ENCODE measurements around the gene LRPAP1. TPM values are rescaled to one million over a fixed set of nuclear protein-coding genes. Genes with fewer than 3 reads are reported as not detected.
"Not testable (repeated sequence)": the region's sequence is repeated elsewhere in the genome, so short reads cannot be mapped to it uniquely, and the experiment has no call there.

LRPAP1 gene
- total RNA-seq, 1 donor from 2014 or later, result 88.1 TPM

DNA sequence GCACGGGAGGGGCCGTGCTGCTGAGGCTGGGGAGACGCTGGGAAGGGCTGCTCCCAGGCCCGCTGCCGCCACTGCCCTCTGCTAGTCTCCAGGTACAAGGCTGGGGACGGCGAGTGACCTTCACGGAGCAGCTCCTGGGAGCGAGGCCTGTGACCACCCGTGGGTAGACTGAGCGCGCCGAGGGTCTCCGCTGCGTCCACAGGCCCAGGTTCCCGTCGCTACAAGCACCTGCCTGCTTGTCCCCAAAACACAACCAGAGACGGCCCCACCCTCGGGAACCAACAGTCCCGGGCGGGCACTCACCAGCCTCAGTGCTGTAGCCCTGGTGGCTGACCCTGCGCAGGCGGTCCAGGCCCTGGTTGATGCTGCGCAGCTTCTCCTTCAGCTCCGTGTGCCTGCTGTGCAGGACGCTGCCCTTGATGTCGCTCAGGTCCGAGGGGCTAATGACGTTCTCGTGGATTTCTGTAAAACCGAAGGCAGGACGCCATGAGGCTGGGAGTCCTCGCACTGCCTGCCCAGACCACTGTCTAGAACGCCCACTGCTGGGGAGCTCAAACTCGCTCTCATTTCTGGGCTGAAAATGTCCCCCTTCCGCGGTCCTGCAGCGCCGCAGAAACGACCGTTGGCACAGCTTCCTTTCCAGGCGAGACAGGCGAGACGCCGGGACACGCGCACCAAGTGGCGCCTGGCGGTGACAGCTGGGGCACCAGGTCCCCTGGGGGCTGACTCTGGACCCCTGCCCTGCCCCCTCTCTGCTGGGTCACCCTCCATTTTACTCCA lies 14.3 kb downstream of the LRPAP1 start:
- no peaks in the 10 kb centered on the region for H3K27me3 Mint-ChIP-seq (ENCODE audit: insufficient read depth)
- intact Hi-C loops (cut with micrococcal nuclease), result no loop called here
- no peak overlapping the region for H3K4me3 Mint-ChIP-seq
- peaks cover 30% of the 10 kb centered on the region for H3K36me3 Mint-ChIP-seq (ENCODE audit: low read depth)
- no peaks in the 10 kb centered on the region for H3K4me1 Mint-ChIP-seq (ENCODE audit: low read depth)
- no peak for DNase-seq (ENCODE audit: low spot score)
- no peaks in the 10 kb centered on the region for H3K9me3 Mint-ChIP-seq
- H3K27ac Mint-ChIP-seq, result no peak overlapping the region

DNA sequence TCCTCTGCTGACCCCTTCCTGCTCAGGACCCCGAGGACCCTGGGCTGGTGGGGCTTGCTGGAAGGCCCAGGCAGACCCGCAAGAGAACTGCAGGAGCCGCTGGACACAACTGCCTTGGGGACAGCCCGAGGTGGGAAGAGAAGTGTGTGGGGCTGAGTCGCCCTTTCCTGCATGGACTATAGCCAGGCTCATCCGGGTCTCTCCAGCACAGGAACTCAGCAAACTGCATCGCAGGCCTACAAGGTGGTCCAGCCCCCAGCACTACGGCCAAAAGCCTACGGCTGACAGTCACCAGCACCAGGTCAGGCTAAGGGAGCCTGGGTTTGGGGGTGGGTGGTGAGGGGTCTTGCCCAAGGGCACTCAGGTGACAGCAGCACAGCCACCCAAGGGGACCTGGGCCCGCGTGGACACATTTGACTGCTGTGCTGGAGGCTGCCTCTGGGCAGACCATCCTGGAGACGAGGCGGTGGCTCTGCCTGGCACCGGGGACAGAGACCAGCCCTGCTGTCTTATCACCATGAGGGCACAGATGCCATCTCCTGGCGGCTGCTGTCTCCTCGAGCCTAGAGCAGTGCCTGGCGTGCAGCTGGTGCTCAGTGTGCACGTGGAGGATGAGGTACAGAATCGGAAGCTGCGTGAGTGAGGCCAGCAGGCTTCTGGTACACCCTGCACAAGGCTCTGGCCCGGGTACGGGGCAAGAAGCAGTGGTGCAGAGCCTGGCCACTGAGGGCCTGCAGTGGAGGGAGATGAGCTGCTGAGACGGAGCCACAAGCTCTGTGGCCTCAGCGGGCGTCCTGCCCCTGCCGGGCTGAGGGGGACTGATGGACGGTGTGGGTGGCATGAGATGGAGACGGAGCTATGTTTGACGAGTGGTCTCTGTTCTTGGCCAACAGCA lies 15.1 kb downstream of the LRPAP1 start:
- H3K4me1 Mint-ChIP-seq (ENCODE audit: low read depth), result no peaks in the 10 kb centered on the region
- peaks cover 37% of the 10 kb centered on the region for H3K36me3 Mint-ChIP-seq (ENCODE audit: low read depth)
- no peaks in the 10 kb centered on the region for H3K27me3 Mint-ChIP-seq (ENCODE audit: insufficient read depth)
- intact Hi-C loops (cut with micrococcal nuclease), result no loop called here
- no peaks in the 10 kb centered on the region for H3K9me3 Mint-ChIP-seq
- H3K27ac Mint-ChIP-seq, result no peak overlapping the region
- no peak overlapping the region for H3K4me3 Mint-ChIP-seq
- no peak for DNase-seq (ENCODE audit: low spot score)

DNA sequence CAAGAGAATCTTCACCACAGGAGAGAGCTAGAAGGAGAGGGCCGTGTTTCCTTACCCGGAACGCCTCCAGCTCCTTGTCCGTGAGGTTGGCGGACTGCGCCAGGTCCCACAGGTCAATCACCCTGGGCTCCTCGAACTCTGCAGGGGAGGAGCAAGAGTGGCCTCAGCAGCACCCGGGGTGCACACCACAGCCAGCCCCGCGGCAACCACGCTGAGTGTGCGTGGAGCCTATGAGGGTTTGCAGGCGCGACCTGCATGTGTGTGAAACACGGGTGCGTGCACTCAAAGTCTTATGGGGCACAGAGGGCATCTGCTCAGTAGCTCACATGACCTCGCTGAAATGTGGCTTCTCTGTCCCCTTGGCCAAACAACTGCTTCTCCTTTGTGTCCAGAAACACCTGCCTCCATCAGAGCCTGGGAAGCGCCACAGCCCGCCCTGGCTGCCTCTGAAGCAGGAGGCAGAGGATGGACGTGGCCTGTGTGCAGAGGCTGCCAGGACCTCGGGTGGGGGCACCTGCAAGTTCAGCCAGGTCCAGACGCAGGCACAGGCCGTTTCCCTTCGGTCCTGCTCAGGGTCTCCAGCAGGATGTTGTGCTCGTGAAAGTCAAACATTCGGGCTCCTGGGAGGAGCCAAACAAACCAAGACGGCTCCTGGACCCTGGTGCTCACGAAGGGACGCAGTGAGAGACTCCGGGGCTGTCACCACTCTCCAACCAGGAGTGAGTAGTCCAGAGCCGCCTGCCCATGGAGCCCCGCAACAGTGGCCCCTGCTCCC lies 16.0 kb downstream of the LRPAP1 start:
- peaks cover 36% of the 10 kb centered on the region for H3K36me3 Mint-ChIP-seq (ENCODE audit: low read depth)
- H3K4me3 Mint-ChIP-seq, result no peak overlapping the region
- no peaks in the 10 kb centered on the region for H3K4me1 Mint-ChIP-seq (ENCODE audit: low read depth)
- intact Hi-C loops (cut with micrococcal nuclease), result no loop called here
- peaks cover under 1% of the 10 kb centered on the region for H3K9me3 Mint-ChIP-seq
- no peak overlapping the region for H3K27ac Mint-ChIP-seq
- no peaks in the 10 kb centered on the region for H3K27me3 Mint-ChIP-seq (ENCODE audit: insufficient read depth)
- DNase-seq (ENCODE audit: low spot score), result no peak

DNA sequence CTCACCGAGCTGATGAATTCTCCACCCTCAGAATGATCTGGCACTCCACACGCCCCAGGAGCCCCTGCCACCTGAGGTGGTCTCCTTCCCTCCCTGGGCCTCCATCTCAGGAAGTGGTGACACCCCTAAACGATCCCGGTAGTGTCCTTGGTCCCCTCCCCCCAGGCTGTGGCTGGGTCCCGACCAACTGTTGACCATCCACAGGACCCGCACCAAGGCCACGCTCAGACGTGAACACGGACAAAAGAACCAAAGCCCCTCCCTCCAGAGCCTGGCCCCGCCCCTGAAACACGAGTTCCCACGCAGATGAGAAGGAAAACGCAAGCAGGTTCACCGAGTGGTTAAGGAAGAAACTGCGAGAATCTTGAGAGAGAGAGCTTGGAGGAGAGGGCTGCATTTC lies 16.6 kb downstream of the LRPAP1 start:
- Mint-ChIP-seq H3K4me1 (ENCODE audit: low read depth) (no peaks in the 10 kb centered on the region), H3K4me3 (no peak overlapping the region), H3K36me3 (ENCODE audit: low read depth) (peaks cover 42% of the 10 kb centered on the region), H3K27ac (no peak overlapping the region), H3K27me3 (ENCODE audit: insufficient read depth) (no peaks in the 10 kb centered on the region), H3K9me3 (peaks cover 6% of the 10 kb centered on the region)
- DNase-seq (ENCODE audit: low spot score), result no peak
- intact Hi-C loops (cut with micrococcal nuclease), result no loop called here

DNA sequence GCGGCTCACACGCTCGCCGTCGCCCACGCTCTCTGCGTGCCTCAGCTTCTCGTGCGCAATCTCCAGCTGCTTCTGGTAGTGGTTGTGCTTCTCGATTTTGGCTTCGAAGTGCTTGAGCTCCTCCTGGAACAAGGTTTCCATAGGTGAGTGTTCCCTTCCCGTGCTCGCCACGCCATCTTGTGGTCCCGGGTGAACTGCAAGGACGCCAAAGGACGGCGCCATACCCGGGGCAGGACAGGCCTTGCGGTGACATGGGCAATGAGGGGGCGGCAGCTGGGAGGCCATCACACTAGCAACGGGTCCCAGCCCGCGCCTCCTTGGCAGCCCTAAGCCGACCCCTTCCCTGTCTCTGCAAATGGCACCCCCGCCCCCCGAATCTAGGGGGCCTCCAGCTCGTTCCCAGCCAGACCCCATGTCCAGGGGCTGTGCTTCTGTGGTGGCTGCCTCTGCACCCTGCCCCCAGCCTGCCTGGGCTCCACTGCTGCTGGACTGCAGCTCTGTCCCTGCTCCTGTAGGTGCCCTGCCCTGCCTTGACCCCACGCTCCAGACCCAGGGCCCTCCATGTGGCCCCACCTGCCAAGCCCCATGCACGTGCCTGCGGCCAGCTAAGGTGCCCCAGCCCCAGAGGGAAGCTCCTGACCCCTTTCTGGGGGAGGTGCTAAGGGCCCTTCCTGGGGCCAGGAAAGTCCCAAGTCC lies 17.3 kb downstream of the LRPAP1 start:
- intact Hi-C loops (cut with micrococcal nuclease), result no loop called here
- peaks cover 6% of the 10 kb centered on the region for H3K9me3 Mint-ChIP-seq
- DNase-seq (ENCODE audit: low spot score), result no peak
- no peaks in the 10 kb centered on the region for H3K4me1 Mint-ChIP-seq (ENCODE audit: low read depth)
- H3K27me3 Mint-ChIP-seq (ENCODE audit: insufficient read depth), result no peaks in the 10 kb centered on the region
- no peak overlapping the region for H3K27ac Mint-ChIP-seq
- no peak overlapping the region for H3K4me3 Mint-ChIP-seq
- H3K36me3 Mint-ChIP-seq (ENCODE audit: low read depth), result peaks cover 49% of the 10 kb centered on the region

DNA sequence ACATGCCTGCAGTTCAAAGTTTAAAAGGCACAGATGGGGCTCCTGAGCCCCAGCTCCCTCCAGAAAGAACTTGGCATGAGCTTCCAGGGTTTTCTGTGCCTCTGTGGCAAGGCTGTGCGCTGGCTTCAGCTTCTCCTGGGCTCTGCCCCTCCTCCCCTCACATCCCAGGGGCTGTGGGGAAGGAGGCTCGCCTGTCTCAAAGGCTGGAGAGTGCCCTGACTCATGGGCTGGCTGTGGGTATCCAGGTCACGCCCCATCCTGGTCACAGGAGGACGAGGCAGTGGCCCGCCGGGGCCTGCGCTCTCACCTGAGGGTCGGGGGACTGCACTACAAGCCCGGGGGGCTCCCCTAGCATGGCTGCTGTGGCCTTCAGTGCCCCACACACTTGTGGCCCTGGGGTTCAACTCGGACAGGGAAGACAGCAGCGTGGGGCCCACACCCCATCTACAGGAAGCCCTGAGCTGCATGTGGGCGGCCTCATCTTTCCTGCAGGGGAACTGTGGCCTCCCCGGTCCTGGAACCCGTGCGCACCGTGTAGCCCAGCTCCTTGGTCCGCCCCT lies 17.9 kb downstream of the LRPAP1 start:
- DNase-seq (ENCODE audit: low spot score), result no peak
- Mint-ChIP-seq H3K4me1 (ENCODE audit: low read depth) (no peaks in the 10 kb centered on the region), H3K36me3 (ENCODE audit: low read depth) (peaks cover 50% of the 10 kb centered on the region), H3K9me3 (peaks cover 6% of the 10 kb centered on the region), H3K27ac (no peak overlapping the region), H3K4me3 (no peak overlapping the region), H3K27me3 (ENCODE audit: insufficient read depth) (no peaks in the 10 kb centered on the region)
- intact Hi-C loops (cut with micrococcal nuclease), result no loop called here

DNA sequence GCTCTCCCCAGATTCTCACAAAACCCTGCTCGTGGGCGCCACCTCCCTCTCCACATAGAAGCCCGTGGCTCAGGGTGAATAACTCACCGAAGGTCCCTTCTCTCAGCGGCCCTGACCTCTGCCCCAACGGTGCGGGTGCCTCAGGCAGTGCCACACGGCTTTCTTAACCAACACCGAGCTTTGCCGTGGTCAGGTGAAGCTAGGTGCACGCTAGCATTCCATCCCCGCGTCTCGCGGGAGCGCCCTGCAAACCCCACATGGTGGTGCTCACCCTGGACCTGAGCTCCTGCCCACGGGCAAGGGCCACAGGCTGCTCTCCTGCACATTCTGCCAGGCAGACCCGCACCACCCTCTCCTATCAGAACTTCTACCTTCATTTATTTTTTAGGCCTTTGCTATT lies 18.4 kb downstream of the LRPAP1 start:
- Mint-ChIP-seq H3K9me3 (peaks cover 6% of the 10 kb centered on the region), H3K4me3 (no peak overlapping the region), H3K27me3 (ENCODE audit: insufficient read depth) (no peaks in the 10 kb centered on the region), H3K36me3 (ENCODE audit: low read depth) (peaks cover 51% of the 10 kb centered on the region), H3K27ac (no peak overlapping the region), H3K4me1 (ENCODE audit: low read depth) (no peaks in the 10 kb centered on the region)
- intact Hi-C loops (cut with micrococcal nuclease), result no loop called here
- no peak for DNase-seq (ENCODE audit: low spot score)

DNA sequence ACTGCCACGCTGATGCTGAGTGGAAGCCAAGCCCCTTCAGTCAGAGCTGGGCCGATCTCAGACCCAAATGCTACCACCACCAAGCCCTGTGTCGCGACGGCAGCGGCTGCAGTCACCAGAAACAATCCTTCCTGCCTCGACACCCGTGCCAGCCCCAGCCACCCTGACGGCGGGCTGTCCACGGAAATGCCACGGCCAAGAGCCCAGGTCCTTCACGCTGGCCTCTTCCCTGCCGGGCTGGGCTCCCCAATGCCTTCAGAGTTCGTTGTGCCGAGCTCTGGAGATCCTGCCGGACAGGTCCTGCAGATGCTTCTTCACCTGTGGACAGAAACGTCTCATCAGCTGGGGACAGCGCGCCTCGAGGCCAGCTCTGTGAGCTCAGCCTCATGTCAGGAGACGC lies 19.5 kb downstream of the LRPAP1 start:
- intact Hi-C loops (cut with micrococcal nuclease), result no loop called here
- Mint-ChIP-seq H3K4me3 (no peak overlapping the region), H3K27ac (no peak overlapping the region), H3K27me3 (ENCODE audit: insufficient read depth) (no peaks in the 10 kb centered on the region), H3K9me3 (peaks cover 6% of the 10 kb centered on the region), H3K36me3 (ENCODE audit: low read depth) (peaks cover 56% of the 10 kb centered on the region), H3K4me1 (ENCODE audit: low read depth) (no peaks in the 10 kb centered on the region)
- DNase-seq (ENCODE audit: low spot score), result no peak

DNA sequence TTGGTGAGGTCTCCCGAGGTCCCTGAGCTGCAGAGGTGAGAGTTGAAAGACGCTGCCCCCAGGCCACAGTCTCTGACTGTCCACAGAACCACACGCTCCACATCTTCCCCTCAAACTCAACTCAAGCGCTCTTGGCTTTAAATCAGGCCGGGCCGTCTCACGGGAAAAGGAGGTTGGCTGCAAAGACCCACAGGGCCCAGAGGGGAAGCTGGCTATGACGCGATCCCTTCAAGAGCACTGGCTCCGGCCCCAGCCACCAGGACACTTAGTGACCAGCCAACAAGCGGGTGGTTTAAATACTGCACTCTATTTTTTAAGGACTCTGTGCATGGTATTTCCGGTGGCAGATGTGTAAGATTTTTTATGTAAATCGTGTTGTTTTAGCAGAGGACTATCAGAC lies 19.9 kb downstream of the LRPAP1 start:
- Mint-ChIP-seq H3K9me3 (peaks cover 6% of the 10 kb centered on the region), H3K4me1 (ENCODE audit: low read depth) (no peaks in the 10 kb centered on the region), H3K36me3 (ENCODE audit: low read depth) (peaks cover 57% of the 10 kb centered on the region), H3K27ac (no peak overlapping the region), H3K27me3 (ENCODE audit: insufficient read depth) (no peaks in the 10 kb centered on the region), H3K4me3 (no peak overlapping the region)
- intact Hi-C loops (cut with micrococcal nuclease), result no loop called here
- DNase-seq (ENCODE audit: low spot score), result no peak

DNA sequence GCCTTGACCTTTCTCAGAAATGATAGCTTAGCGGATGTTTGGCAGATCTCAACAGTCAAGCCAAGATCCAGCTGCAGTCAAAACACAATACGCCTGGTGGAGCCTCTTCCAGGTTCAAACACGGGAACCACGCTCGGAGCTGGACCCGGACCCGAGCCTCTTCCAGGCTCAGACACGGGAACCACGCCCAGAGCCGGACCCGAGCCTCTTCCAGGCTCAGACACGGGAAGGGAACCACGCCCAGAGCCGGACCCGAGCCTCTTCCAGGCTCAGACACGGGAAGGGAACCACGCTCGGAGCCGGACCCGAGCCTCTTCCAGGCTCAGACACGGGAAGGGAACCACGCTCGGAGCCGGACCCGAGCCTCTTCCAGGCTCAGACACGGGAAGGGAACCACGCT lies 20.6 kb downstream of the LRPAP1 start:
- H3K27ac Mint-ChIP-seq; intact Hi-C loops (cut with micrococcal nuclease); DNase-seq (ENCODE audit: low spot score); H3K4me1 Mint-ChIP-seq (ENCODE audit: low read depth); H3K9me3 Mint-ChIP-seq; H3K4me3 Mint-ChIP-seq; H3K27me3 Mint-ChIP-seq (ENCODE audit: insufficient read depth): not testable (repeated sequence)
- peaks cover 55% of the 10 kb centered on the region for H3K36me3 Mint-ChIP-seq (ENCODE audit: low read depth)

DNA sequence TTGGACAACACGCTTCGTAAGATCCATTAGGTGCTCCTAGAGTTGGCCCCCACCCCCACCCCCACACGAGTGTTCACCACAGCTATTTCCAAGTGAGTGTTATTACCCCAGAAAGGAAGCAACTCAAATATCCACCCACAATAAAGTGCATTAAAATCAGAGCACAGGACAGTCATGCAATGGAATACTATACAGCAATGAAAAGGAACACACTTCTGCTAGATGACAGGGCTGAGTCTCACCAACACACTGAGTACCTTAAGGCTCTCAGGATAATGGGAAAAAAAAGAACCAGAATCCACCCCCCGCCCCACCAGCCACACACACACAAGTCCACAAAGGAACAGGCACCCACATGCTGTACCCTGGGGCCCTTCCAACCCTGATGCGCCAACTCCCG lies 21.0 kb downstream of the LRPAP1 start:
- Mint-ChIP-seq H3K4me1 (ENCODE audit: low read depth) (no peaks in the 10 kb centered on the region), H3K9me3 (peaks cover 6% of the 10 kb centered on the region), H3K27me3 (ENCODE audit: insufficient read depth) (no peaks in the 10 kb centered on the region), H3K36me3 (ENCODE audit: low read depth) (peaks cover 55% of the 10 kb centered on the region), H3K4me3 (no peak overlapping the region), H3K27ac (no peak overlapping the region)
- intact Hi-C loops (cut with micrococcal nuclease), result no loop called here
- no peak for DNase-seq (ENCODE audit: low spot score)

DNA sequence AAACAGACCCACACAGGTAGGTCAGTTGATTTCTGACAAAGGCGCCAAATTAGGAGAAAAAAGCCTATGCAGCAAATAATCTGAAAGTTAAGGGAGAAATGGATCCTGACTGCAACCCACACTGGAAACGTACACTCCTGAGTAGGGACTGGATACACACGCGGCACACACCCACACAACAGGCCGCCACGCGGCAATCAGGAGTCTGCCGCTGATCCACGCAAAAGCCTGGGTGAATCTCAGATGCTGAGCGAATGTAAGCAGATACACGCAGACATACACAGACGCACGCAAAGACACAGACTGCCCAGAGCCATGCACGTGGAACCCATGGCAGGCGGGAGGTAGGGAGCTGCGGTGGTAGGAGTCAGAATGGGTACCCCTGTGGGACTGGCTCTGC lies 21.7 kb downstream of the LRPAP1 start:
- H3K4me3 Mint-ChIP-seq, result no peak overlapping the region
- intact Hi-C loops (cut with micrococcal nuclease), result no loop called here
- H3K4me1 Mint-ChIP-seq (ENCODE audit: low read depth), result no peaks in the 10 kb centered on the region
- H3K27ac Mint-ChIP-seq, result no peak overlapping the region
- peaks cover 6% of the 10 kb centered on the region for H3K9me3 Mint-ChIP-seq
- H3K36me3 Mint-ChIP-seq (ENCODE audit: low read depth), result peaks cover 54% of the 10 kb centered on the region
- no peak for DNase-seq (ENCODE audit: low spot score)
- no peaks in the 10 kb centered on the region for H3K27me3 Mint-ChIP-seq (ENCODE audit: insufficient read depth)

All from activated T-helper 1 cell treated with anti-CD3 and anti-CD28 coated beads, Interleukin-12 subunit alpha, Interleukin-12 subunit beta, Interleukin-2, Interleukin-4 antibody, amounts not matched to agents 30 ng/mL and 10 ng/mL and 1 ng/mL, durations not matched to agents 14 hours and 24 hours and 36 hours (primary cell).